Upper lobe of left lung (tissue), 4 donors: Measurements from ENCODE around the gene TBX1.

Experiments
- EP300 ChIP-seq, 4 donors: sonication (generic); formaldehyde crosslinking; IDR thresholded peaks; one replicate each; pipeline ENCODE4 v1.5.1; 2017; ENCODE audit warnings: antibody characterized with exemption in 4 of 4, control low read depth in 2 of 4
- POLR2A ChIP-seq, 4 donors: fragments of 450-650 bp; IDR thresholded peaks; one replicate each; pipeline ENCODE4 v1.5.1; 2016 to 2017; ENCODE audit warnings: antibody characterized with exemption in 4 of 4, mild to moderate bottlenecking in 2 of 4
- POLR2AphosphoS5 ChIP-seq, 2 donors: sonication (generic); formaldehyde crosslinking; IDR thresholded peaks; one replicate each; pipeline ENCODE4 v1.5.1; 2017; ENCODE audit warnings: antibody characterized with exemption in 2 of 2
- TF ChIP-seq, protein P1 (sequence below), 6 experiments: fragments of 450-650 bp in 4 of 6; fragments of 200-600 bp in 2 of 6; sonication (generic) in 2 of 6; IDR thresholded peaks; one replicate each; pipeline ENCODE4 v1.5.1; 2016 to 2019; ENCODE audit warnings: antibody characterized with exemption in 6 of 6

DNA sequence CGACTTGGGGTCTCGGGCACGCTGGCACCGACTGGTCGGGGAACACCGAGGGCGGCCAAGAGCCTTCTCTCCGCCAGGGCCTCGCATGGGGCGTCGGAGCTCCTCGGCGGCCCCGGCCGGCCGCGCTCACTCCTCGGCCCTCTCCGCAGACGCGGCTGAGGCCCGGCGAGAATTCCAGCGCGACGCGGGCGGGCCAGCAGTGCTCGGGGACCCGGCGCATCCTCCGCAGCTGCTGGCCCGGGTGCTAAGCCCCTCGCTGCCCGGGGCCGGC, 5.6 kb downstream of the TBX1 start:
- TF ChIP-seq POLR2AphosphoS5 (IDR thresholded peaks at IDR 0.05): no peak
- TF ChIP-seq, protein P1, sequence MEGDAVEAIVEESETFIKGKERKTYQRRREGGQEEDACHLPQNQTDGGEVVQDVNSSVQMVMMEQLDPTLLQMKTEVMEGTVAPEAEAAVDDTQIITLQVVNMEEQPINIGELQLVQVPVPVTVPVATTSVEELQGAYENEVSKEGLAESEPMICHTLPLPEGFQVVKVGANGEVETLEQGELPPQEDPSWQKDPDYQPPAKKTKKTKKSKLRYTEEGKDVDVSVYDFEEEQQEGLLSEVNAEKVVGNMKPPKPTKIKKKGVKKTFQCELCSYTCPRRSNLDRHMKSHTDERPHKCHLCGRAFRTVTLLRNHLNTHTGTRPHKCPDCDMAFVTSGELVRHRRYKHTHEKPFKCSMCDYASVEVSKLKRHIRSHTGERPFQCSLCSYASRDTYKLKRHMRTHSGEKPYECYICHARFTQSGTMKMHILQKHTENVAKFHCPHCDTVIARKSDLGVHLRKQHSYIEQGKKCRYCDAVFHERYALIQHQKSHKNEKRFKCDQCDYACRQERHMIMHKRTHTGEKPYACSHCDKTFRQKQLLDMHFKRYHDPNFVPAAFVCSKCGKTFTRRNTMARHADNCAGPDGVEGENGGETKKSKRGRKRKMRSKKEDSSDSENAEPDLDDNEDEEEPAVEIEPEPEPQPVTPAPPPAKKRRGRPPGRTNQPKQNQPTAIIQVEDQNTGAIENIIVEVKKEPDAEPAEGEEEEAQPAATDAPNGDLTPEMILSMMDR (IDR thresholded peaks at IDR 0.05): no peak
- no peak for TF ChIP-seq POLR2A (IDR thresholded peaks at IDR 0.05)
- TF ChIP-seq EP300 (IDR thresholded peaks at IDR 0.05): no peak
